GM12892 (cell line): ENCODE results near the gene RBCK1.
"Not testable (repeated sequence)": the region's sequence is repeated elsewhere in the genome, so short reads cannot be mapped to it uniquely, and the experiment has no call there.

ENCODE experiments used
- DNase-seq: peaks from one replicate; pipeline ENCODE4 v3.0.0; 2011; ENCODE audit not compliant: insufficient read length
- FAIRE-seq: peaks from 2 replicates; lab custom pipeline; 2011; peaks lifted over from hg19 to GRCh38; lab: Jason Lieb, UNC
- POLR2A ChIP-seq: IDR thresholded peaks from 2 replicates; pipeline ENCODE4 v1.6.1; 2011; ENCODE audit warnings: low read depth, low read length, control low read depth
- POLR2AphosphoS5 ChIP-seq: IDR thresholded peaks from 2 replicates; pipeline ENCODE4 v1.6.1; 2011; ENCODE audit warnings: low read depth, low read length, control low read depth
- TAF1 ChIP-seq: IDR thresholded peaks from 2 replicates; pipeline ENCODE4 v1.6.1; 2011; ENCODE audit warnings: low read depth, mild to moderate bottlenecking, control low read depth, low read length, borderline replicate concordance

RBCK1 gene

GRCh38 chr20:435558-435957, 27.5 kb downstream of the RBCK1 start:
- no peak for DNase-seq
- TF ChIP-seq POLR2AphosphoS5: no peak
- no peak for TF ChIP-seq POLR2A
- TF ChIP-seq TAF1: no peak
- no peak for FAIRE-seq

- DNase-seq: no peak
- FAIRE-seq: no peak
- no peak for TF ChIP-seq POLR2A
Observed at GRCh38 chr20:436476-436875, 28.4 kb downstream of the RBCK1 start.

GRCh38 chr20:437787-438486, 29.8 kb downstream of the RBCK1 start:
- peak; percentile 5 for FAIRE-seq

GRCh38 chr20:438571-439469, 30.7 kb downstream of the RBCK1 start:
- no peak for TF ChIP-seq POLR2A
- TF ChIP-seq POLR2AphosphoS5: 0 out of 2 replicates have a peak, but pooled peaks have one; percentile 43
- no peak for TF ChIP-seq TAF1
- FAIRE-seq (no peak), DNase-seq (no peak)

More at GRCh38 chr20:437787-438486, 29.8 kb downstream of the RBCK1 start:
- TF ChIP-seq TAF1: no peak
- TF ChIP-seq POLR2AphosphoS5: no peak
- TF ChIP-seq POLR2A: no peak
- DNase-seq: no peak

- TF ChIP-seq TAF1 (no peak), POLR2AphosphoS5 (no peak), POLR2A (no peak)
- no peak for DNase-seq
- no peak for FAIRE-seq
Observed at GRCh38 chr20:440148-440547, 32.0 kb downstream of the RBCK1 start.

- no peak for DNase-seq
- TF ChIP-seq POLR2AphosphoS5: no peak
- TF ChIP-seq POLR2A: no peak
- no peak for TF ChIP-seq TAF1
- no peak for FAIRE-seq
Observed at GRCh38 chr20:440636-441035, 32.5 kb downstream of the RBCK1 start.

DNA sequence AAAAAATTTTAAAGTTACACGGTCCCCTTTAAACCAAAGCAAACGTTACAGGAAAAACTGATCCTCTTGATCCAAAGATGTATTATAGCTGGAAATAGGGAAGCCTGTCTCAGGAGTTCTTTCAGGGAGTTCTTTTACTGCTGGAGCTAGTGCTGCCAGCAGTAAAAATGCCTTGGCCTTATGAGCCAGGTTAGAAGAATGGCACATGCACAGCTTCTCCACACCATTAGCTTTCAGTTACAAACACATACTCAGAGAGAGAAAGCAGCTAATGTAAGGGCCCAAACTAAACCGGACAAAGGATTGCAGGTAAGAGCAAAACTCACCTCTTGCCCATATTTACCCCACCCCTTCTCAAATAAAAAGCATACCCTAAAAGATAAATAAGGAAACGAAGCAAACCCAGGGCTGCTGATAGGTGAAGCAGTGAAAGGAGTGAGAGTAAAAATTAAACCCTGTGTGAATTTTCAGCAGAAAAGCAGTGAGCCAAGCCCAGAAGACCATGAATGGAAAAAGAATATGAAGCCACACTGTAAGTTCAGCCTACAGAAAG, 35.2 kb downstream of the RBCK1 start:
- no peak for TF ChIP-seq TAF1
- no peak for TF ChIP-seq POLR2A
- TF ChIP-seq POLR2AphosphoS5: no peak
- FAIRE-seq: no peak
- no peak for DNase-seq

GRCh38 chr20:444117-444516, 36.0 kb downstream of the RBCK1 start:
- TF ChIP-seq TAF1 (no peak), POLR2AphosphoS5 (no peak), POLR2A (no peak)
- no peak for FAIRE-seq
- no peak for DNase-seq

GRCh38 chr20:444862-445426, 36.8 kb downstream of the RBCK1 start:
- no peak for FAIRE-seq
- no peak for DNase-seq

GRCh38 chr20:445514-446336, 37.6 kb downstream of the RBCK1 start:
- FAIRE-seq (no peak), DNase-seq (no peak)
- no peak for TF ChIP-seq POLR2A
- no peak for TF ChIP-seq POLR2AphosphoS5
- TF ChIP-seq TAF1: no peak

More at GRCh38 chr20:444862-445426, 36.8 kb downstream of the RBCK1 start:
- TF ChIP-seq POLR2A: no peak
- no peak for TF ChIP-seq POLR2AphosphoS5
- TF ChIP-seq TAF1: no peak

- not testable (repeated sequence) for FAIRE-seq, DNase-seq
Observed at GRCh38 chr20:452021-452420, 43.9 kb downstream of the RBCK1 start.

DNA sequence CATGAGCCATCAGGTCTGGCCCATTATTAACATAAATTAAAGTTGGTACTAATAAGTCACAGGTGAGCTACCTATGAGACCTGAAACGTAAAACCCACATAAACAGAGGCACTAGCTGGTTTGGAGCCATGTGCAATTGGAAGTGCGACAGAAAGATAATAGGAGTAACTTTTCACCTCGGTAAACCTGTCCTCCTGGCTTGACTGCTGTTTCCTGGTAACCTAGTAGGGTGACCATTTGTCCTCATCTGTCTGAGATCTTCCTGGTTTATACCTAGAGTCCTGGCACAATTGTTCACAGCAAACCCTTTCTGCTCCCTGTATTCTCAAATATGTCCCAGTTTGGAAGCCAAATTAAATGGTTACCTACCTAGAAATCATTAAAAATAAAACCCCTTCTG, 46.9 kb downstream of the RBCK1 start:
- FAIRE-seq (no peak), DNase-seq (no peak)
- no peak for TF ChIP-seq POLR2A
- no peak for TF ChIP-seq POLR2AphosphoS5
- TF ChIP-seq TAF1: no peak

GRCh38 chr20:458776-459175, 50.7 kb downstream of the RBCK1 start:
- TF ChIP-seq POLR2AphosphoS5 (no peak), TAF1 (no peak), POLR2A (no peak)
- no peak for DNase-seq
- no peak for FAIRE-seq
